Measurements from ENCODE around the gene LIN7C. TPM values are rescaled to one million over a fixed set of nuclear protein-coding genes. Genes with fewer than 3 reads are reported as not detected.

Gene LIN7C
- polyA plus RNA-seq, 1 donor from 2014 or later: 131 TPM

GRCh38 chr11:27460158-27460978, 46.2 kb downstream of the LIN7C start:
- TF ChIP-seq CTCF (IDR thresholded peaks at IDR 0.05; ENCODE audit: poor library complexity, severe bottlenecking): no peak
- no peaks in the 10 kb centered on the region for H3F3A ChIP-seq (ENCODE audit: insufficient read depth, low read length, poor library complexity, severe bottlenecking)
- no peaks in the 10 kb centered on the region for H3K36me3 ChIP-seq (ENCODE audit: insufficient read depth, low read length)
- H3K9me2 ChIP-seq (ENCODE audit: insufficient read depth, low read length): no peaks in the 10 kb centered on the region
- H3K27ac ChIP-seq (ENCODE audit: low read length): no peak overlapping the region
- no peaks in the 10 kb centered on the region for H3K27me3 ChIP-seq (ENCODE audit: insufficient read depth, low read depth, low read length)
- H3K9ac ChIP-seq (ENCODE audit: low read length): no peak overlapping the region
- no peak overlapping the region for H3K4me3 ChIP-seq (ENCODE audit: low read length)
- H3K4me2 ChIP-seq (ENCODE audit: low read length): no peak overlapping the region
- peaks cover 50% of the 10 kb centered on the region for H3K79me2 ChIP-seq (replicated peaks; ENCODE audit: insufficient read depth, low read length)
- no peaks in the 10 kb centered on the region for H4K20me1 ChIP-seq (ENCODE audit: insufficient read depth)
- no peak overlapping the region for H2AFZ ChIP-seq (ENCODE audit: low read depth, low read length)
- no peaks in the 10 kb centered on the region for H3K9me3 ChIP-seq (ENCODE audit: low read length)

- Histone ChIP-seq H3K4me2 (ENCODE audit: low read length) (no peak overlapping the region), H3F3A (ENCODE audit: insufficient read depth, low read length, poor library complexity, severe bottlenecking) (no peaks in the 10 kb centered on the region), H3K27ac (ENCODE audit: low read length) (no peak overlapping the region), H3K4me3 (ENCODE audit: low read length) (no peak overlapping the region), H3K9me3 (ENCODE audit: low read length) (no peaks in the 10 kb centered on the region), H4K20me1 (ENCODE audit: insufficient read depth) (no peaks in the 10 kb centered on the region), H3K9me2 (ENCODE audit: insufficient read depth, low read length) (no peaks in the 10 kb centered on the region), H3K79me2 (replicated peaks; ENCODE audit: insufficient read depth, low read length) (peaks cover 46% of the 10 kb centered on the region), H3K9ac (ENCODE audit: low read length) (no peak overlapping the region), H3K36me3 (ENCODE audit: insufficient read depth, low read length) (no peaks in the 10 kb centered on the region), H2AFZ (ENCODE audit: low read depth, low read length) (no peak overlapping the region), H3K27me3 (ENCODE audit: insufficient read depth, low read depth, low read length) (no peaks in the 10 kb centered on the region)
- TF ChIP-seq EZH2 (IDR thresholded peaks at IDR 0.05; ENCODE audit: borderline replicate concordance, insufficient read depth, low read length, poor library complexity, severe bottlenecking) (no peak), REST (IDR thresholded peaks at IDR 0.05; ENCODE audit: borderline replicate concordance) (no peak), POLR2AphosphoS5 (IDR thresholded peaks at IDR 0.05) (no peak), MXI1 (conservative IDR thresholded peaks at IDR 0.05; ENCODE audit: poor library complexity, severe bottlenecking) (no peak), RAD21 (conservative IDR thresholded peaks at IDR 0.05) (no peak), TAF1 (IDR thresholded peaks at IDR 0.05; ENCODE audit: low read depth) (no peak), EP300 (conservative IDR thresholded peaks at IDR 0.05; ENCODE audit: poor library complexity, severe bottlenecking) (no peak), CTCF (IDR thresholded peaks at IDR 0.05; ENCODE audit: poor library complexity, severe bottlenecking) (no peak)
Measured at GRCh38 chr11:27459191-27459590, 47.4 kb downstream of the LIN7C start.
